HG03045 (cell line): ENCODE results near the gene CCBE1.
"Not testable (repeated sequence)": the region's sequence is repeated elsewhere in the genome, so short reads cannot be mapped to it uniquely, and the experiment has no call there.

Source experiments
- ATAC-seq: cut with Tn5 transposase; IDR thresholded peaks from one replicate; pipeline ENCODE4 v1.9.1; 2021; ENCODE audit warnings: mild to moderate bottlenecking, moderate library complexity; ENCODE audit not compliant: unreplicated experiment

Gene CCBE1

DNA sequence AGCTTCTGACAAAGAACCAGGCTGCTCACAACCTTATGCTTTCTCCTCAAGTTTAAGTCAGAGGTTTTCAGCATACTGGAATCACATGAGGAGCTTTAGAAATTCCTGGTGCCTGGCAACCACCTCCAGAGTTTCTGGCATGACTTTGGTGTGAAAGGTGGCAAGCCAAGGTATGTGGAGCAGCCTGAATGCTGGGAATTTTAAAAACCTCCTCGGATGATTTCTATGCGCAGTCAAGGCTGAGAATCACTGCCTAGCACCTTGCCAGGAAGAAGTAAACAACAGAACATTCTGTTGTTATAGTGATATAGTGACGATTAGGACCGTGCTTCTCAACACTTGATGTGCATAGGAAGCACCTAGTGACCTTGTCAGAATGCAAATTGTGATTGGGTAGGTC is 11.7 kb downstream of the CCBE1 start:
- no peak for ATAC-seq

- ATAC-seq = no peak
Measured at GRCh38 chr18:59684777-59685176, 12.4 kb downstream of the CCBE1 start.

DNA sequence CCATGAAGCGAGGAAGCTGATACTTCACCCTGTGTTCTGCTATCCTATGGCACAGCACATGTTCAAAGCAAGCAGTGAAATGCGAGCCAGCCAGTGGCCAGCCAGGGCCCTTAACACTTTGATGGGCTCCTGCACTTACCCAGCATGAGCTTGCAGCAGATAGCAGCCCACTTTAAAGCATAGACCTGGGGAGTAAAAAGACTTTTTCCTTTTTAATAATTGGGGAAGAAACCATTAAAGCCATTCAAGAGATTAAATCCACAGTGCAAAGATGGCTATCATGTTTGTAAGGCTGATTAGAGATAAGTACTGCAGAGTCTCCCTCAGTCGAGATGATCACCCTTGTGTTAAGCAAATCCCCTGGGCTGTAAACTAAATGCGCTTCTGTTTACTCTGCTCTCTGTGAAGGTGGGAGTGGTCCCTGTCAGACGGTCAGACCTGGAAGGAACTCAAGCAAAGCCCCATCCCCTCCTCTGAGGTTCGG is 15.7 kb downstream of the CCBE1 start:
- ATAC-seq = no peak

- no peak for ATAC-seq
Measured at GRCh38 chr18:59681051-59681450, 16.2 kb downstream of the CCBE1 start.

GRCh38 chr18:59675346-59675745 is 21.9 kb downstream of the CCBE1 start:
- no peak for ATAC-seq

- no peak for ATAC-seq
Measured at GRCh38 chr18:59674903-59675270, 22.3 kb downstream of the CCBE1 start.

DNA sequence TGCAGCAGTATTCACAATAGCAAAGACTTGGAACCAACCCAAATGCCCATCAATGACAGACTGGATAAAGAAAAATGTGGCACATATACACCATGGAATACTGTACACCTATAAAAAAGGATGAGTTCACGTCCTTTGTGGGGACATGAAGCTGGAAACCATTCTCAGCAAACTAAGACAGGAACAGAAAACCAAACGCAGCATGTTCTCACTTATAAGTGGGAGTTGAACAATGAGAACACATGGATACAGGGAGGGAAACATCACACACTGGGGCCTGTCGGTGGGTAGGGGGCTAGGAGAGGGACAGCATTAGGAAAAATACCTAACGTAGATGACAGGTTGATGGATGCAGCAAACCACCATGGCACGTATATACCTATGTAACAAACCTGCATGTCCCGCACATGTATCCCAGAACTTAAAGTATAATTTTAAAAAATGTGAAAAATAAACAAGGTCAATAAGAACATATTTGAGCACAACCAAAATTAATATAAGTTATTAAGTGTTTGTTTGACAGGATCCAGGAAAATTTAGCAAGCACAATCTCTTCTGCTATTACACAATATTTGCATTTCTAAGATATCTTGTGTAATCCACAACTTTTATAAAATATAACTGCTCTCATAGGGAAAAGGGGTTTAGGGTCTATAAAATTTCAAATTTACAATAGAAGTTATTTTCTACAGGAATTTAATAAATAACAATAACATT is 22.9 kb downstream of the CCBE1 start:
- no peak for ATAC-seq

- no peak for ATAC-seq
Measured at GRCh38 chr18:59672235-59672711, 24.9 kb downstream of the CCBE1 start.

DNA sequence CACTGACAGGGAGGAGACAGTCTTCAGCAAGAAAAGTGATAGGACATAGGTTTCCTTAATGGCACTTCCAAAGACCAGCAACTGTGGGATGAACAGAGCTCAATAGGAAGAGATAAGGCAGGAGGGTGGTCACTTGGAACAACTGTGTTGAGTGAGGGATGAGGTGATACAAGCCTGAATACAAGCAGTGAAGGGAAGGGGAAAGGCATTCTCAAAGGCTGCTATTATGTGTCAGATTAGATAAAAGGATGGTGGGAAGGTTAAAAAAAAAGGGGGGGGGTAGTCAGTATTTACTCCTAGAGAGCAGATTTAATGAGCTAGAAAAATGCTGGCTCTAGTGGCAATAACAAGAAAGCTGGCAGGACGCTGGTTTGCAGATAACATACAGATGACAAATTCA is 25.7 kb downstream of the CCBE1 start:
- ATAC-seq = no peak

GRCh38 chr18:59669872-59670657 is 27.2 kb downstream of the CCBE1 start:
- ATAC-seq = no peak

GRCh38 chr18:59667488-59667887 is 29.7 kb downstream of the CCBE1 start:
- ATAC-seq = no peak

- ATAC-seq = not testable (repeated sequence)
Measured at GRCh38 chr18:59666007-59666402, 31.2 kb downstream of the CCBE1 start.

- no peak for ATAC-seq
Measured at GRCh38 chr18:59665057-59666006, 31.9 kb downstream of the CCBE1 start.

DNA sequence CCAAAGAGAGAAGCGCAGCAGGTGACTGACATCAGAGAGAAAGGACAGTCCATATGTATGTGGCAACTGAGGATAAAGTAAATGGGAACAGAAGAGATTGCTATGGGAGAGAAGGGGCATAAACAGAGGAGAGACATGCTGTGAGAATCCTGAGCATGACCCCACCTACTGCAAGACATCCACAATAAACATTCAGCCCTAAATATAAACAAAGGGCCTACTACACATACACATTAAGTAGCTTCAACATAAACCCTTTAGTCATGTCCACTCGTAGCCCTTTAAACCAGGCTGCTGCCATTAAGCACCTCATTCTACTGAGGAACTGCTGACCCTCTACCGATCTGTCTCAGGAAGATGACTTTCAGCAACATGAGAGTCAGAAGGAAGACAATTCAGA is 32.9 kb downstream of the CCBE1 start:
- no peak for ATAC-seq

DNA sequence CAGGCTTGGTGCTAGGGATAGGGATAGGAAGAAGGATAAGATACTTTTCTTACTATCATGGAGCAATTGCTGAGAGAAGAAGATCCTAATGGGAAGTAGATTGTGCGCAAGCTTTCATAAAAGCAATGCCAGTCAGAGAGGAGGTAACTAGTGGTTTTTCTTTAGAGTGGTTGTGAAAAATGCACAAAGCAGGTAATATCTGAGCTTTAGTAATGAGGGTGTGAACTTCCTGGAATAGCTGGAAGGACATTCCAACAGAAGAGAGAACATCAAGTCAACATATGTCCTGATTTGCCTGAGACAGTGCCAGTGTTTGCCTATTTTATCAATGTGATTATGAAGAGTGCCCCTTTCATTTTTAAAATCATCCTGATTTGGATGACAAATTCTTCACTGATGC is 34.1 kb downstream of the CCBE1 start:
- no peak for ATAC-seq

DNA sequence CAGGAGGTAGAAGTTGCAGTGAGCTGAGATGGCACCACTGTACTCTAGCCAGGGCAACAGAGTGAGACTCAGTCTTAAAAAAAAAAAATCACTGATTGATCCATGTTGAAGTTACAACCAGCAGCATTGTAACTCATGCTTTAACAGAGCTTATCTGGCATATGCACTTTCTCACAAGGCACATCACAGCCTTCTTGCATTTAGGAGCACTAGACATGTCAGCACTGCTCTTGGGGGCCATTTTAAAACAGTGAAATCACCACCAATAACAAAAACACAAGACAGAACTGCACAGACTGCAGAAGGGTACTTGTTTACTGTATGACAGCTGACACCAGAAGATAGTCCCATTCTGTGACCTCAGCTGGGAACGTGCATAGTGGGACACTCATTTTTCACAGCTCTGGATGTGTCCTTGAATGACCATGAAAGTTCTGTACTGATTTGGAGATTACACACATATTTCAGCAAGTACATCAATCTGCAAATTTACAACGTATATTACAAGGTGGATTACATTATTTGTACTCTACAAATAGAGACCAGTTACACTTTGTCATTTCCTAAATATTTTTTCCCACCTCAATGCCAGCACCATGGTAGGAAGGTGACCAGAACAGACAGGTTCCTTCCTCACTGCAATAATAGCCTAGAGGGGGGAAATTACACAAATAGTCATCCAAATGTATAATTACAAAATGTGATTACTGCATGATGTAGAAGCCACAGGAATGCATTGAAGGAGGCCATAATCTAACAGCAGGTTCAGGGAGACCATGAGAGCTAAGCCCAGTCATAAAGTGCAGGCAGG is 35.1 kb downstream of the CCBE1 start:
- no peak for ATAC-seq

- ATAC-seq = no peak
Measured at GRCh38 chr18:59660786-59661743, 36.2 kb downstream of the CCBE1 start.

DNA sequence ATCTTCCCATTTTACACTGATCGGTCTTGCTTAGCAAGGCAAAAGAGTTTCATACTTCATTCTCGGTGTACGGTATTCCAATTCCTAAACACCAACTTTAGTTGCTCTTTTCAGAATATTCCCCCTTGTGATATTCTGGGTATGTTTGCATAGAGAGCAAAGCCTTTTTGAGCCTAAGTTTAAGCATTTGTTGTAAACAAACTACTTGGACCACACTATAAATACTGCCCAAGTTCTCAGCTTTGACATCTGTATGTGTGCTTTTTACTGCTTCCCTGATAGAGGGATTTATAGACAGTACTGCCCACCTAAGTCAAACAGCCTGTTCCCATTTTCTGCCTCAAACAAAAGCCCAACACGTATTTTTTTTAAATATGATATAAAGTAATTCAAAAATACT is 36.9 kb downstream of the CCBE1 start:
- no peak for ATAC-seq

GRCh38 chr18:59659508-59660170 is 37.6 kb downstream of the CCBE1 start:
- no peak for ATAC-seq
